B cell (primary cell): ENCODE measurements around the gene ZBED4. TPM values are rescaled to one million over a fixed set of nuclear protein-coding genes. Genes with fewer than 3 reads are reported as not detected.

Experiments
- ATAC-seq: fragments of 200-7000 bp; cut with Tn5 transposase; one replicate; pipeline ENCODE4 v1.10.0; 2021; ENCODE audit warnings: low read depth, mild to moderate bottlenecking, moderate number of reproducible peaks, moderate library complexity
- CTCF ChIA-PET: fragments of 350-600 bp; sonication (Branson Sonifier 250); formaldehyde crosslinking; loops from one replicate; lab custom pipeline; 2021; ENCODE audit warnings: antibody characterized with exemption, inconsistent platforms; lab: Charles Lee
- POLR2A ChIA-PET: fragments of 350-600 bp; sonication (Branson Sonifier 250); formaldehyde crosslinking; loops from one replicate; lab custom pipeline; 2021; ENCODE audit warnings: antibody characterized with exemption; lab: Charles Lee
- DNase-seq: peaks from one replicate; pipeline ENCODE4 v3.0.0; 2013
- H2AFZ ChIP-seq: 2 replicates; pipeline ENCODE4 v1.6.1; 2012; ENCODE audit warnings: mild to moderate bottlenecking, low read depth, low read length; ENCODE audit not compliant: insufficient read depth, poor library complexity, severe bottlenecking
- H3K27ac ChIP-seq, 2 donors: 1 replicate in 1 of 2; 2 replicates in 1 of 2; pipeline ENCODE4 v1.5.1; 2012 to 2013; ENCODE audit warnings: low read length in 2 of 2, mild to moderate bottlenecking in 2 of 2, moderate library complexity in 1 of 2
- H3K27me3 ChIP-seq, 4 experiments: fragments of 200-600 bp in 1 of 4; sonication (generic) in 1 of 4; replicated peaks in 1 of 4; 1 replicate in 2 of 4; 2 replicates in 2 of 4; pipeline versions ENCODE4 v1.6.1 to v1.7.0; 2013 to 2016; ENCODE audit warnings: low read length in 3 of 4, mild to moderate bottlenecking in 2 of 4, mixed read lengths in 1 of 4, moderate library complexity in 1 of 4; ENCODE audit not compliant: insufficient read depth in 4 of 4, control insufficient read depth in 3 of 4; ENCODE audit errors: control extremely low read depth in 1 of 4
- H3K36me3 ChIP-seq, 2 experiments: replicated peaks in 1 of 2; 1 replicate in 1 of 2; 2 replicates in 1 of 2; pipeline versions ENCODE4 v1.6.1 to v1.7.1; 2013; ENCODE audit warnings: low read length in 1 of 2; ENCODE audit not compliant: insufficient read depth in 2 of 2, control insufficient read depth in 1 of 2; ENCODE audit errors: control extremely low read depth in 1 of 2, extremely low read depth in 1 of 2
- H3K4me1 ChIP-seq, 2 donors: fragments of 200-600 bp in 1 of 2; sonication (generic) in 1 of 2; 1 replicate in 1 of 2; 2 replicates in 1 of 2; pipeline versions ENCODE4 v1.5.1 to v1.6.1; 2013 to 2017; ENCODE audit warnings: low read length in 2 of 2; ENCODE audit not compliant: control insufficient read depth in 2 of 2, insufficient read depth in 2 of 2
- H3K4me2 ChIP-seq: replicated peaks from 2 replicates; pipeline ENCODE3; 2012; ENCODE audit warnings: mild to moderate bottlenecking, low read depth, low read length; ENCODE audit not compliant: poor library complexity, severe bottlenecking
- H3K4me3 ChIP-seq, 5 experiments: fragments of 200-600 bp in 1 of 5; sonication (generic) in 1 of 5; 1 replicate in 3 of 5; 2 replicates in 2 of 5; pipeline versions ENCODE4 v1.5.1 to v1.7.0; 2011 to 2016; ENCODE audit warnings: low read length in 4 of 5, mild to moderate bottlenecking in 4 of 5, low read depth in 2 of 5, control low read depth in 1 of 5, moderate library complexity in 1 of 5; ENCODE audit not compliant: insufficient read depth in 1 of 5; ENCODE audit errors: control extremely low read depth in 1 of 5, extremely low read depth in 1 of 5
- H3K79me2 ChIP-seq: fragments of 200-600 bp; sonication (generic); one replicate; pipeline ENCODE4 v1.6.0; 2016; ENCODE audit warnings: low read length; ENCODE audit not compliant: control insufficient read depth, insufficient read depth
- H3K9ac ChIP-seq: fragments of 200-600 bp; sonication (generic); 2 replicates; pipeline ENCODE4 v1.6.1; 2017; ENCODE audit warnings: mild to moderate bottlenecking, low read length, moderate library complexity
- H3K9me3 ChIP-seq, 3 donors: one replicate each; pipeline versions ENCODE4 v1.6.1 to v1.7.1; 2013; ENCODE audit warnings: low read length in 2 of 3; ENCODE audit not compliant: control insufficient read depth in 2 of 3, insufficient read depth in 1 of 3; ENCODE audit errors: control extremely low read depth in 1 of 3
- H4K20me1 ChIP-seq: 2 replicates; pipeline ENCODE4 v1.6.0; 2012; ENCODE audit warnings: mild to moderate bottlenecking, low read length; ENCODE audit not compliant: insufficient read depth, control insufficient read depth, poor library complexity, severe bottlenecking
- H3K27ac Mint-ChIP-seq: one replicate; pipeline ENCODE4 v1.8.0; 2021; ENCODE audit warnings: mixed read lengths
- H3K27me3 Mint-ChIP-seq: one replicate; pipeline ENCODE4 v1.8.0; 2021; ENCODE audit warnings: mixed read lengths
- H3K4me1 Mint-ChIP-seq: one replicate; pipeline ENCODE4 v1.8.0; 2021; ENCODE audit warnings: mixed read lengths
- H3K4me3 Mint-ChIP-seq: one replicate; pipeline ENCODE4 v1.8.0; 2021; ENCODE audit warnings: mixed read lengths
- H3K9me3 Mint-ChIP-seq: one replicate; pipeline ENCODE4 v1.8.0; 2022; ENCODE audit warnings: mixed read lengths; ENCODE audit not compliant: insufficient read depth
- CTCF ChIP-seq: fragments of 200-600 bp; IDR thresholded peaks from one replicate; pipeline ENCODE4 v1.8.0; 2022; ENCODE audit warnings: antibody characterized with exemption, mild to moderate bottlenecking
- EZH2 ChIP-seq: IDR thresholded peaks from 2 replicates; pipeline ENCODE4 v1.6.1; 2012; ENCODE audit warnings: borderline replicate concordance, low read depth, mild to moderate bottlenecking, moderate library complexity, low read length; ENCODE audit not compliant: insufficient read depth, poor library complexity, severe bottlenecking
- WGBS: methylation state at CpG from one replicate; pipeline ENCODE4 v1.1.5; 2013; ENCODE audit warnings: missing lambda C conversion rate; ENCODE audit not compliant: insufficient coverage; 5-methylcytosine and 5-hydroxymethylcytosine counted together
- intact Hi-C: fragments of 100-400 bp; cut with micrococcal nuclease; formaldehyde crosslinking; loops from one replicate; pipeline ENCODE4 v1.10.0; 2022
- polyA plus RNA-seq: library from polyadenylated mRNA; depleted of rRNA; stranded (reverse); fragments of >200 nt; gene quantifications from 2 replicates; pipeline ENCODE4 v1.2.3, GENCODE V29; 2012
- total RNA-seq, 2 donors: library from RNA; stranded (reverse); fragments of 120-200 nt in 1 of 2; gene quantifications; 1 replicate in 1 of 2; 2 replicates in 1 of 2; pipeline versions ENCODE4 v1.2.3 to v1.2.4, GENCODE V29; 2013 to 2022

Gene ZBED4
- total and polyA plus RNA-seq, 2 donors (not counting 1 experiment from before 2014, with no cell fraction given): 5.9 to 14.6 TPM

- peaks cover 44% of the 10 kb centered on the region for H3K4me1 Mint-ChIP-seq
- TF ChIP-seq EZH2: no peak
- TF ChIP-seq CTCF: no peak
- peak within 1 kb of the TSS; percentile 85 for H3K27ac Mint-ChIP-seq
- peak within 1 kb of the TSS; percentile 87 for H3K4me3 Mint-ChIP-seq
- Histone ChIP-seq H3K79me2 (peaks cover 39% of the 10 kb centered on the region), H3K9ac (peak within 1 kb of the TSS; percentile 70), H3K27ac (peak within 1 kb of the TSS; percentile 66 to 81), H3K4me1 (peaks cover 43 to 51% of the 10 kb centered on the region in 2 donors), H3K36me3 (peaks cover 0 to 18% of the 10 kb centered on the region in 2 experiments), H3K9me3 (peaks cover 0 to 7% (median 0%) of the 10 kb centered on the region in 3 donors), H3K4me3 (peak within 1 kb of the TSS; percentile 41 to 68 (median 66)), H2AFZ (peak within 1 kb of the TSS; percentile 89), H3K4me2 (peak within 1 kb of the TSS; percentile 97), H3K27me3 (peaks cover 0 to 5% (median 0%) of the 10 kb centered on the region in 4 experiments), H4K20me1 (peaks cover 39% of the 10 kb centered on the region)
- no peaks in the 10 kb centered on the region for H3K9me3 Mint-ChIP-seq
- H3K27me3 Mint-ChIP-seq: no peaks in the 10 kb centered on the region
- DNase-seq (peak; percentile 76), ATAC-seq (peak; percentile 76)
- intact Hi-C loops: loop anchor here (1.0 to 5.0 kb wide), 2 partner anchors 25 to 99 kb away; partner anchors contain the start of gene ZBED4
- WGBS: 13% methylated on average over 40 of the region's 54 CpGs
- ChIA-PET POLR2A (no interaction called here), CTCF (no interaction called here)
Measured at GRCh38 chr22:49827853-49828598, 25.6 kb upstream of the ZBED4 start, which contains the start of gene BRD1. TSS of gene BRD1 (minus strand) at chr22:49827873. CDS start at chr22:49824317, 3,556 bp downstream.

GRCh38 chr22:49828599-49828965, 25.1 kb upstream of the ZBED4 start:
- CTCF ChIA-PET: no interaction called here

More at GRCh38 chr22:49828599-49828965, 25.1 kb upstream of the ZBED4 start:
- peaks cover 4% of the 10 kb centered on the region for H3K27me3 Mint-ChIP-seq
- no peak for DNase-seq
- Histone ChIP-seq H3K36me3 (peaks cover 0 to 14% of the 10 kb centered on the region in 2 experiments), H4K20me1 (peaks cover 34% of the 10 kb centered on the region), H3K4me2 (peak overlapping the region; percentile 93), H3K4me1 (peaks cover 43 to 51% of the 10 kb centered on the region in 2 donors), H3K9me3 (peaks cover 0 to 7% (median 0%) of the 10 kb centered on the region in 3 donors), H2AFZ (peak overlapping the region; percentile 89), H3K79me2 (peaks cover 34% of the 10 kb centered on the region), H3K9ac (no peak overlapping the region), H3K27me3 (peaks cover 0 to 5% (median 0%) of the 10 kb centered on the region in 4 experiments), H3K27ac (no peak overlapping the region), H3K4me3 (no peak overlapping the region)
- TF ChIP-seq EZH2 (no peak), CTCF (no peak)
- no peak for ATAC-seq
- H3K4me3 Mint-ChIP-seq: peak overlapping the region; percentile 32
- WGBS: 93% methylated on average over 14 of the region's 14 CpGs
- peak overlapping the region; percentile 66 for H3K27ac Mint-ChIP-seq
- intact Hi-C loops: loop anchor here (5.0 kb wide), 1 partner anchor 99 kb away; no protein-coding TSS in a partner anchor
- no peaks in the 10 kb centered on the region for H3K9me3 Mint-ChIP-seq
- H3K4me1 Mint-ChIP-seq: peaks cover 43% of the 10 kb centered on the region
- POLR2A ChIA-PET: interaction anchor here (2.1 kb wide), 1 partner anchor 10 kb away, joined by 7 read pairs; no protein-coding TSS in a partner anchor
